Trophoblast cell (in vitro differentiated cells and primary cell): ENCODE results near the gene DLGAP4.

Source experiments
- DNase-seq, 2 donors: peaks; one replicate each; pipeline ENCODE4 v3.0.0-alpha.2; 2016
- H2AFZ ChIP-seq: 2 replicates; pipeline ENCODE4 v1.6.1; 2013; ENCODE audit warnings: low read length, moderate library complexity, mild to moderate bottlenecking; ENCODE audit not compliant: insufficient read depth, poor library complexity
- H2AK5ac ChIP-seq: 2 replicates; pipeline ENCODE4 v1.6.1; 2013; ENCODE audit warnings: mild to moderate bottlenecking, low read length
- H2BK120ac ChIP-seq: 2 replicates; pipeline ENCODE4 v1.6.1; 2013; ENCODE audit warnings: low read length, mild to moderate bottlenecking, moderate library complexity; ENCODE audit not compliant: insufficient read depth, poor library complexity
- H2BK12ac ChIP-seq: 2 replicates; pipeline ENCODE4 v1.6.1; 2013; ENCODE audit warnings: mild to moderate bottlenecking, low read length, moderate library complexity
- H2BK5ac ChIP-seq: 2 replicates; pipeline ENCODE4 v1.6.1; 2013; ENCODE audit warnings: low read length, low read depth, moderate library complexity, mild to moderate bottlenecking; ENCODE audit not compliant: poor library complexity
- H3K14ac ChIP-seq: 2 replicates; pipeline ENCODE4 v1.6.1; 2013; ENCODE audit warnings: mild to moderate bottlenecking, low read length
- H3K18ac ChIP-seq: 2 replicates; pipeline ENCODE4 v1.6.1; 2013; ENCODE audit warnings: mild to moderate bottlenecking, low read length
- H3K23ac ChIP-seq: 2 replicates; pipeline ENCODE4 v1.6.1; 2013; ENCODE audit warnings: low read length
- H3K27ac ChIP-seq: 2 replicates; pipeline ENCODE4 v1.5.1; 2013; ENCODE audit warnings: low read depth, mild to moderate bottlenecking, inconsistent platforms, low read length, moderate library complexity
- H3K27me3 ChIP-seq: 2 replicates; pipeline ENCODE4 v1.6.1; 2013; ENCODE audit warnings: inconsistent platforms, mild to moderate bottlenecking, low read length, moderate library complexity; ENCODE audit not compliant: insufficient read depth
- H3K36me3 ChIP-seq, 2 experiments: 1 replicate in 1 of 2; 2 replicates in 1 of 2; pipeline ENCODE4 v1.6.1; 2013; ENCODE audit warnings: low read length in 2 of 2, mild to moderate bottlenecking in 2 of 2, moderate library complexity in 1 of 2; ENCODE audit not compliant: insufficient read depth in 2 of 2, control insufficient read depth in 1 of 2
- H3K4ac ChIP-seq: 2 replicates; pipeline ENCODE4 v1.6.1; 2013; ENCODE audit warnings: low read depth, mild to moderate bottlenecking, low read length, moderate library complexity
- H3K4me1 ChIP-seq, 2 experiments: 1 replicate in 1 of 2; 2 replicates in 1 of 2; pipeline ENCODE4 v1.6.1; 2013; ENCODE audit warnings: low read length in 2 of 2, mild to moderate bottlenecking in 2 of 2, moderate library complexity in 1 of 2; ENCODE audit not compliant: insufficient read depth in 2 of 2, control insufficient read depth in 1 of 2
- H3K4me2 ChIP-seq: 2 replicates; pipeline ENCODE4 v1.6.1; 2013; ENCODE audit warnings: inconsistent platforms, mild to moderate bottlenecking, low read length, moderate library complexity
- H3K4me3 ChIP-seq: 2 replicates; pipeline ENCODE4 v1.5.1; 2013; ENCODE audit warnings: mild to moderate bottlenecking, low read depth, low read length, inconsistent platforms
- H3K79me1 ChIP-seq: one replicate; pipeline ENCODE4 v1.6.1; 2013; ENCODE audit warnings: low read length
- H3K79me2 ChIP-seq: 2 replicates; pipeline ENCODE4 v1.6.1; 2013; ENCODE audit warnings: low read length, mild to moderate bottlenecking; ENCODE audit not compliant: control insufficient read depth, insufficient read depth, poor library complexity
- H3K9ac ChIP-seq: 2 replicates; pipeline ENCODE4 v1.6.1; 2013; ENCODE audit warnings: mild to moderate bottlenecking, low read length
- H3K9me3 ChIP-seq: 2 replicates; pipeline ENCODE4 v1.6.1; 2013; ENCODE audit warnings: low read depth, mild to moderate bottlenecking, control low read depth, inconsistent platforms, low read length; ENCODE audit not compliant: insufficient read depth
- H4K12ac ChIP-seq: 2 replicates; pipeline ENCODE4 v1.6.1; 2013; ENCODE audit warnings: low read depth, mild to moderate bottlenecking, low read length, moderate library complexity
- H4K8ac ChIP-seq: 2 replicates; pipeline ENCODE4 v1.6.1; 2013; ENCODE audit warnings: low read depth, mild to moderate bottlenecking, low read length, moderate library complexity
- H4K91ac ChIP-seq: one replicate; pipeline ENCODE4 v1.6.1; 2013; ENCODE audit warnings: low read depth, mild to moderate bottlenecking, low read length, moderate library complexity
- WGBS: extraction: QIAGEN DNeasy Blood & Tissue Kit; methylation state at CpG from one replicate; pipeline ENCODE4 v1.1.7; 2013; ENCODE audit warnings: missing lambda C conversion rate; ENCODE audit not compliant: insufficient read length, insufficient coverage; ENCODE audit errors: extremely low coverage; 5-methylcytosine and 5-hydroxymethylcytosine counted together

The DLGAP4 gene

GRCh38 chr20:36421641-36422040 lies 115.5 kb downstream of the DLGAP4 start:
- Histone ChIP-seq H3K14ac (no peak overlapping the region), H2BK12ac (no peak overlapping the region), H3K27ac (no peak overlapping the region), H3K18ac (no peak overlapping the region), H2AFZ (no peak overlapping the region), H3K4me3 (no peak overlapping the region), H4K8ac (no peak overlapping the region), H3K27me3 (no peaks in the 10 kb centered on the region), H2AK5ac (no peak overlapping the region), H3K23ac (no peak overlapping the region), H3K4me2 (no peak overlapping the region), H3K36me3 (no peaks in the 10 kb centered on the region), H2BK5ac (no peak overlapping the region), H3K4ac (no peak overlapping the region), H3K9ac (no peak overlapping the region), H4K91ac (no peak overlapping the region), H3K79me1 (no peaks in the 10 kb centered on the region), H4K12ac (no peak overlapping the region), H3K9me3 (peaks cover 2% of the 10 kb centered on the region), H3K4me1 (no peaks in the 10 kb centered on the region), H3K79me2 (no peaks in the 10 kb centered on the region), H2BK120ac (no peak overlapping the region)
- no CpG with 5 or more reads among the region's 13 CpGs for WGBS
- no peak for DNase-seq

DNA sequence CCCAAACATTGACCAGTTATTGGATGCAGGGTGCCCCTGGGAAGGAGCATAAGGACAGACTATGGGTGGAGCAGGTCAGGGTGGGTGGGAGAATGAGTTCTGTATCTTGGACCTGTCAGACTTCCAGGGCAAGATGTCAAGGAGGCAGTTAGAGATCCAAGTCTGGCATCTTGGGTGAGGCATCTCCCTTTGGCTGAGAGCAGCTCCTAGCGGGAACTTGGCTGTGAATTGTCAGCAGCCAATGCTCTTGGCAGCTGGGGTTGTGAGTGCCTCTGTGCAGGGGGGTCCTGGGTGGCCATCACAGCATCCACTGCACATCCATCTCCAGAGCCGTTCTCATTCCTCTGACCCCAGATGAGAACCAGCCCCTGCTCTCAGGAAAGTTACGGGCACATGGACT lies 118.2 kb downstream of the DLGAP4 start:
- H3K14ac ChIP-seq: no peak overlapping the region
- no CpG with 5 or more reads among the region's 3 CpGs for WGBS
- H3K4me2 ChIP-seq: no peak overlapping the region
- H3K36me3 ChIP-seq: no peaks in the 10 kb centered on the region
- no peak overlapping the region for H3K4me3 ChIP-seq
- no peaks in the 10 kb centered on the region for H3K27me3 ChIP-seq
- no peak overlapping the region for H4K12ac ChIP-seq
- no peak overlapping the region for H2BK5ac ChIP-seq
- no peak overlapping the region for H2AK5ac ChIP-seq
- H3K79me2 ChIP-seq: no peaks in the 10 kb centered on the region
- no peak overlapping the region for H2AFZ ChIP-seq
- DNase-seq: no peak
- no peak overlapping the region for H3K18ac ChIP-seq
- peaks cover 2% of the 10 kb centered on the region for H3K9me3 ChIP-seq
- H3K9ac ChIP-seq: no peak overlapping the region
- no peak overlapping the region for H2BK12ac ChIP-seq
- H4K91ac ChIP-seq: no peak overlapping the region
- no peak overlapping the region for H3K23ac ChIP-seq
- no peaks in the 10 kb centered on the region for H3K79me1 ChIP-seq
- no peak overlapping the region for H3K27ac ChIP-seq
- H4K8ac ChIP-seq: no peak overlapping the region
- H2BK120ac ChIP-seq: no peak overlapping the region
- H3K4me1 ChIP-seq: no peaks in the 10 kb centered on the region
- H3K4ac ChIP-seq: no peak overlapping the region

GRCh38 chr20:36425166-36425565 lies 119.0 kb downstream of the DLGAP4 start:
- DNase-seq: no peak
- Histone ChIP-seq H2AFZ (no peak overlapping the region), H3K79me1 (no peaks in the 10 kb centered on the region), H2BK12ac (no peak overlapping the region), H2BK5ac (no peak overlapping the region), H3K23ac (no peak overlapping the region), H3K27me3 (no peaks in the 10 kb centered on the region), H4K8ac (no peak overlapping the region), H3K27ac (no peak overlapping the region), H3K79me2 (no peaks in the 10 kb centered on the region), H2BK120ac (no peak overlapping the region), H3K36me3 (no peaks in the 10 kb centered on the region), H4K12ac (no peak overlapping the region), H3K9ac (no peak overlapping the region), H3K4me1 (no peaks in the 10 kb centered on the region), H4K91ac (no peak overlapping the region), H3K4me2 (no peak overlapping the region), H2AK5ac (no peak overlapping the region), H3K4ac (no peak overlapping the region), H3K14ac (no peak overlapping the region), H3K18ac (no peak overlapping the region), H3K4me3 (no peak overlapping the region), H3K9me3 (no peaks in the 10 kb centered on the region)
- WGBS: no CpG with 5 or more reads among the region's 4 CpGs

GRCh38 chr20:36431604-36432003 lies 125.5 kb downstream of the DLGAP4 start:
- Histone ChIP-seq H3K27me3 (no peaks in the 10 kb centered on the region), H3K9ac (no peak overlapping the region), H3K9me3 (peaks cover 2% of the 10 kb centered on the region), H3K79me2 (no peaks in the 10 kb centered on the region), H2BK5ac (no peak overlapping the region), H3K4ac (no peak overlapping the region), H3K4me2 (no peak overlapping the region), H2AK5ac (no peak overlapping the region), H2BK12ac (no peak overlapping the region), H3K14ac (no peak overlapping the region), H4K8ac (no peak overlapping the region), H4K91ac (no peak overlapping the region), H4K12ac (no peak overlapping the region), H3K36me3 (no peaks in the 10 kb centered on the region), H2AFZ (no peak overlapping the region), H3K79me1 (no peaks in the 10 kb centered on the region), H3K23ac (no peak overlapping the region), H3K4me1 (no peaks in the 10 kb centered on the region), H3K18ac (no peak overlapping the region), H2BK120ac (no peak overlapping the region), H3K4me3 (no peak overlapping the region), H3K27ac (no peak overlapping the region)
- no peak for DNase-seq
- WGBS: no CpG with 5 or more reads among the region's 24 CpGs
